ENCODE results near the gene BRAF.
"Not testable (repeated sequence)": the region's sequence is repeated elsewhere in the genome, so short reads cannot be mapped to it uniquely, and the experiment has no call there.

Gene BRAF

GRCh38 chr7:140922741-140923345, 1.9 kb downstream of the BRAF start:
- DNase-seq (ENCODE audit: low read depth, low spot score) = no peak
- H3K27ac ChIP-seq = no peak overlapping the region

- no peak overlapping the region for H3K27ac ChIP-seq
- DNase-seq (ENCODE audit: low read depth, low spot score) = no peak
Observed at GRCh38 chr7:140920745-140921144, 4.0 kb downstream of the BRAF start.

GRCh38 chr7:140918236-140918635, 6.5 kb downstream of the BRAF start:
- no peak overlapping the region for H3K27ac ChIP-seq

GRCh38 chr7:140917258-140917657, 7.5 kb downstream of the BRAF start:
- no peak for DNase-seq (ENCODE audit: low read depth, low spot score)
- no peak overlapping the region for H3K27ac ChIP-seq

More at GRCh38 chr7:140918236-140918635, 6.5 kb downstream of the BRAF start:
- DNase-seq (ENCODE audit: low read depth, low spot score) = no peak

- no peak overlapping the region for H3K27ac ChIP-seq
- no peak for DNase-seq (ENCODE audit: low read depth, low spot score)
Observed at GRCh38 chr7:140915935-140916555, 8.7 kb downstream of the BRAF start.

- DNase-seq (ENCODE audit: low read depth, low spot score) = no peak
- H3K27ac ChIP-seq = no peak overlapping the region
Observed at GRCh38 chr7:140914083-140914482, 10.6 kb downstream of the BRAF start.

GRCh38 chr7:140913596-140913928, 11.2 kb downstream of the BRAF start:
- not testable (repeated sequence) for DNase-seq (ENCODE audit: low read depth, low spot score)

GRCh38 chr7:140911746-140912145, 13.0 kb downstream of the BRAF start:
- no peak for DNase-seq (ENCODE audit: low read depth, low spot score)
- H3K27ac ChIP-seq = no peak overlapping the region

More at GRCh38 chr7:140913596-140913928, 11.2 kb downstream of the BRAF start:
- H3K27ac ChIP-seq = not testable (repeated sequence)

GRCh38 chr7:140909476-140910161, 15.1 kb downstream of the BRAF start:
- DNase-seq (ENCODE audit: low read depth, low spot score) = no peak
- no peak overlapping the region for H3K27ac ChIP-seq

- H3K27ac ChIP-seq = no peak overlapping the region
- DNase-seq (ENCODE audit: low read depth, low spot score) = no peak
Observed at GRCh38 chr7:140908361-140908760, 16.4 kb downstream of the BRAF start.

GRCh38 chr7:140903741-140904480, 20.8 kb downstream of the BRAF start:
- H3K27ac ChIP-seq = no peak overlapping the region
- no peak for DNase-seq (ENCODE audit: low read depth, low spot score)

- DNase-seq (ENCODE audit: low read depth, low spot score) = no peak
- H3K27ac ChIP-seq = no peak overlapping the region
Observed at GRCh38 chr7:140902303-140902953, 22.3 kb downstream of the BRAF start.

- no peak for DNase-seq (ENCODE audit: low read depth, low spot score)
- H3K27ac ChIP-seq = no peak overlapping the region
Observed at GRCh38 chr7:140901941-140902302, 22.8 kb downstream of the BRAF start.

GRCh38 chr7:140899883-140900282, 24.8 kb downstream of the BRAF start:
- no peak overlapping the region for H3K27ac ChIP-seq
- no peak for DNase-seq (ENCODE audit: low read depth, low spot score)

GRCh38 chr7:140898786-140899536, 25.8 kb downstream of the BRAF start:
- DNase-seq (ENCODE audit: low read depth, low spot score) = peak; percentile 46
- H3K27ac ChIP-seq = no peak overlapping the region

GRCh38 chr7:140896996-140897395, 27.7 kb downstream of the BRAF start:
- no peak overlapping the region for H3K27ac ChIP-seq

GRCh38 chr7:140889645-140890044, 35.1 kb downstream of the BRAF start:
- DNase-seq (ENCODE audit: low read depth, low spot score) = no peak
- no peak overlapping the region for H3K27ac ChIP-seq

More at GRCh38 chr7:140896996-140897395, 27.7 kb downstream of the BRAF start:
- DNase-seq (ENCODE audit: low read depth, low spot score) = no peak

GRCh38 chr7:140889150-140889549, 35.6 kb downstream of the BRAF start:
- no peak overlapping the region for H3K27ac ChIP-seq
- no peak for DNase-seq (ENCODE audit: low read depth, low spot score)

GRCh38 chr7:140888087-140888486, 36.6 kb downstream of the BRAF start:
- DNase-seq (ENCODE audit: low read depth, low spot score) = no peak
- no peak overlapping the region for H3K27ac ChIP-seq

Data from epithelial cell of prostate (primary cell).